Fibroblast of mammary gland (primary cell): Measurements from ENCODE around the gene VWA8.

ENCODE experiments used
- DNase-seq: peaks from one replicate; pipeline ENCODE4 v3.0.0-alpha.2; 2010; ENCODE audit warnings: low read depth
- H3K4me3 ChIP-seq: 2 replicates; pipeline ENCODE4 v1.5.1; 2011; ENCODE audit warnings: low read depth, mild to moderate bottlenecking, low read length, moderate library complexity; ENCODE audit not compliant: control insufficient read depth
- TF ChIP-seq, protein P1 (sequence below): conservative IDR thresholded peaks from 2 replicates; pipeline ENCODE4 v1.5.1; 2011; ENCODE audit warnings: low read depth, low read length, inconsistent platforms; ENCODE audit not compliant: control insufficient read depth, insufficient read depth

Gene VWA8

DNA sequence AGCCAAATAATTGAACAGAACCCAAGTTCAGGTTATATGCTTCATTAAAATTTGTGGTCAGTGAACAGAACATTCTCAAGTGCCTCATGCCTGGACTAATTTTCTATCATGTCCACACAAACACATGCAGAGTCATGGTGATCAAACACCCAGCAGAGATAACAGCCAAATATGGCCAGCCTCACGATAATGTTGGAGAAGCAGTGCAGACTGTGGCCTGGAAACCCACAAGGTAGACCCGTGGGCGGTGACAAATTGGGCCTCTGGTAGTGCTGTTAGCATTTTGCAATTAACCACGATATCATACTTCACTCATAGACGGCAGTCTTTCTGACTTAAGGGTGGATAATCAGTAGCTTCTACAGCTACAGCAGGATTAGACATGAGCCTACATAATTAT is 35.0 kb upstream of the VWA8 start:
- no peak overlapping the region for H3K4me3 ChIP-seq
- TF ChIP-seq, protein P1, sequence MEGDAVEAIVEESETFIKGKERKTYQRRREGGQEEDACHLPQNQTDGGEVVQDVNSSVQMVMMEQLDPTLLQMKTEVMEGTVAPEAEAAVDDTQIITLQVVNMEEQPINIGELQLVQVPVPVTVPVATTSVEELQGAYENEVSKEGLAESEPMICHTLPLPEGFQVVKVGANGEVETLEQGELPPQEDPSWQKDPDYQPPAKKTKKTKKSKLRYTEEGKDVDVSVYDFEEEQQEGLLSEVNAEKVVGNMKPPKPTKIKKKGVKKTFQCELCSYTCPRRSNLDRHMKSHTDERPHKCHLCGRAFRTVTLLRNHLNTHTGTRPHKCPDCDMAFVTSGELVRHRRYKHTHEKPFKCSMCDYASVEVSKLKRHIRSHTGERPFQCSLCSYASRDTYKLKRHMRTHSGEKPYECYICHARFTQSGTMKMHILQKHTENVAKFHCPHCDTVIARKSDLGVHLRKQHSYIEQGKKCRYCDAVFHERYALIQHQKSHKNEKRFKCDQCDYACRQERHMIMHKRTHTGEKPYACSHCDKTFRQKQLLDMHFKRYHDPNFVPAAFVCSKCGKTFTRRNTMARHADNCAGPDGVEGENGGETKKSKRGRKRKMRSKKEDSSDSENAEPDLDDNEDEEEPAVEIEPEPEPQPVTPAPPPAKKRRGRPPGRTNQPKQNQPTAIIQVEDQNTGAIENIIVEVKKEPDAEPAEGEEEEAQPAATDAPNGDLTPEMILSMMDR: no peak
- peak; percentile 61 for DNase-seq

DNA sequence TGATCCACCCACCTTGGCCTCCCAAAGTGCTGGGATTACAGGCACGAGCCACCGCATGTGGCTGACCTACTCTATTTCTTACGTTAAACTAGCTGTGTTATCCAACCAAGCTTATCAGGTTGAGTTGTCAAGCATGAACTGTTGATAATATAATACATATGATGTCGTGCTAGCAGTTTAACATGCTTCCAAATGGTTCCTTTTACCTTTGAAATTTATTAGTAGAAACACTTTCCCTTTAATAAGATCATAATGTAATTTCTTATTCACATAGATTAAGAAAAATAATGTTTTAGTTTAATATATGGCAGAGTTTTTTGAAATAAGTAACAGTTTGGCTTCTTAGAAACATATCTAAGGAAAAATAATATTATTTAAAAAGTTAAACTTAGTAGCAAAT is 34.4 kb upstream of the VWA8 start:
- TF ChIP-seq, protein P1: no peak
- no peak overlapping the region for H3K4me3 ChIP-seq
- DNase-seq: no peak

DNA sequence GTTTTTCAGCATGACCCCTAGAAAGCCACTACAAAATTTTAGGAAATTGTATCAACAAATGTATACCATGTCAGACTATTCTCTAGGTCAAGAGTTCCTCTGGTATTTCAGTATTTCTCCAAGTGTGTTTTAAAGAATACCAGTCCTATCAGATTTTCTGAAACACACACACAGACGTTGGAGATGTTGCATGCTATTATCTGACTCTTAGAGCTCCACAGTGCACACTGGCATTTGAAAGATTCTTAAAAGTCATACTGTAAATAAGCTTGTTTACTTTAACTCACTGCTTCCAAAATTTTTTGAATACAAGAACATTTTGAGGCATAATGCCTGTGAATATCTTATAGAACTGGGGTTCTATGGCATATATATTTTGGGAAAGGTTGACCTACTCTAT is 33.8 kb upstream of the VWA8 start:
- TF ChIP-seq, protein P1: no peak
- H3K4me3 ChIP-seq: no peak overlapping the region
- DNase-seq: no peak

DNA sequence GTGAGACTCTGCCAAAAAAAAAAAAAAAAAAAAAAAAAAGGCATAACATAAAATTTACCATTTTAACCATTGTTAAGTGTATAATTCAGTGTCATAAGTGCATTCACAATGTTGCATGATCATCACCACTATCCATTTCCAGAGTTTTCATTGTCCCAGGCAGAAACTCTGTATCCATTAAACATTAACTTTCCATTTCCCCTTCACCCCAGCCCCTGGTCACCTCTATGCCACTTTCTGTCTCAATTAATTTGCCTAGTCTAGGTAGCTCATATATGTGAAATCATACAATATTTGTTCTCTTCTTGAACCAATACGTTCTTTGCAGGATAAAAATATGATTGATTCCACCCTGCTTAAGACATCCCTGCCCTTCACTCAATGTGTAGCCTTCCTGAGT is 31.0 kb upstream of the VWA8 start:
- TF ChIP-seq, protein P1: no peak
- DNase-seq: no peak
- H3K4me3 ChIP-seq: no peak overlapping the region

DNA sequence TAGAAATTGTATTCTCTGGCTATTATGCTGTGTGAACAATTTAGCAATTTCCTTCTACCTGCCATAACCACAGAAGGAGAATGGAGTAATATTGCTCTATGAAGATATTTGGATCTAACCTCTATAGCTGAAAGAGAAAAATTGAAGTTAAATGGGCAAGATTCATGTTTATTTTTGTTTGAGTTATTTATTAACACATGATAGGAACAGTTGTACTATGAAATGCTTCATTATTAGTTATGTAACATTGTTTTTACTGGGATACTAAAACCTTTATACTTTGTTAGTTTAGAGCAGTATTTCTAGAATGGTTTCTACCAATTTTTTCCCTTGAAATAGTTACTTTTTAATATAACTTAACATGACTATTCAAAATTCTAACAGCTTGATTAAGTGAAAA is 27.3 kb upstream of the VWA8 start:
- TF ChIP-seq, protein P1: no peak
- no peak overlapping the region for H3K4me3 ChIP-seq
- DNase-seq: no peak

DNA sequence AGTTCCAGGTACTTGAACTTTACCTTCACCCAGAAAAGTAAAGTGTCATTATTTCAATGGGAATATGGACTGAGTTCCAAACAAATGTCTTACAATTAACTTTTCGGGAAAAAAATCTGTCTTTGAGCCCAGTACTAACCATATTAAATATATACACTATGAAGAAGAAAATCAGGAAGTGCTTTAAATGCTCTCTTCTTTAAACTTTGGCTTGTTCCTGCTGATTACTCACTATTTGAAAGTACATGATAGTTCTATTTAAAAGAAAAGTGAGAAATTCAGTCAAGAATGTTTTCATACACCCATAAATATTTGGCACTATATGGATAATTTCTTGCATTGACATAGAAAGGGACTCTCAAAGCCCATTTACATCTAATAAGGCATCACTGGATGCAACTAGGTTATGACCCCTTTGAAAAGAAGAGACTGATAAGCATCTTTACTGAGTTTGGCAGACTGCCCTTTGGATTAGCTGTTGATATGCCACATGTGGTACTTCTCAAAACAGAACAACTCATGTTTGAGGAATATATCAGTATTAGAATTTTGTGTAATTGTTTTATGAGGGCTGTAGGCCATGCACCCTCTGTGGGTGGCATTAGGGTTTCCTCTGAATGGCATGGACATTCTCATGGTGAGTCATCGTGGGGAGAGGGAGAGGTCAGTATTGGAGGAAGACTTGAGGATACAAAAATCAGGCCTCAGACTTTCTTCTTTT is 25.0 kb upstream of the VWA8 start:
- no peak overlapping the region for H3K4me3 ChIP-seq
- peak; percentile 31 for DNase-seq
- TF ChIP-seq, protein P1: no peak

DNA sequence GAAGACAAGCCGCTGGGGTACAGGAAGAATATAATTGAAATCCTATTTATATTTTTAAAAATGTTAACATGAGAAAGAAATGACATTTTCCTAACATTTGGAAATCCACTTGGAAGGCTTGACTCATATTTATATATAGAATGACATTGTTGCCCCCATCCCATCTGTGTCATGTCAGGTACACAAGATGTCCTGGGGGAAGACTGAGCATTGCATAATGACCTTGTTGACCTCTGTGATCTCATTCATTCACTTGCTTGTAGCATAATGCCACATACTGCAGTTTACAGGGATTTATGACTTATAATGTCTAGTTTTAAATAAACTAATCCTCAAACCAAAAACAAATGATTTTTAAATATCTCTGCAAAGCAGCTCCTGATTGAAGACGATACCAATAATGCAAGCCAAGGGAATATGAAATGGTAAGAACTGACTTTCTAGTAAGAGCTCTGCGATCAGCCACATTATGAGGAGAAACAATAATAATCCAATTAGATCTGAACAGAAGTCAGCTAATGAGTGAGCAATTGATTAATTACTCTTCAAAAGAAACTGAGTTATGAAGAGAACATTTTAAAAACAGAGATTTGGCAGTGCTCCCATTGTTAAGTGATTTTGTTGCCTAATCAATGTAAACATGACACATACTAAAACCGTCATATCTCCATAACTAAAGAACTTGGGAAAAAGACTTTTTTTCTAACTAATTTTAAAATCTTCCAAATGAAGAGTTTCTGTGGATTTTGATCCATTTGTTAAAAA is 21.2 kb upstream of the VWA8 start:
- peak; percentile 58 for DNase-seq
- TF ChIP-seq, protein P1: no peak
- H3K4me3 ChIP-seq: no peak overlapping the region
